HTR-8/SVneo (cell line): ENCODE data around the gene CD69.
"Not testable (repeated sequence)": the region's sequence is repeated elsewhere in the genome, so short reads cannot be mapped to it uniquely, and the experiment has no call there.

Experiments
- DNase-seq: peaks from one replicate; pipeline ENCODE4 v3.0.0; 2011; ENCODE audit warnings: low spot score, mixed read lengths; ENCODE audit not compliant: insufficient read length
- FAIRE-seq: peaks from 2 replicates; lab custom pipeline; 2011; peaks lifted over from hg19 to GRCh38; lab: Jason Lieb, UNC

The CD69 gene

DNA sequence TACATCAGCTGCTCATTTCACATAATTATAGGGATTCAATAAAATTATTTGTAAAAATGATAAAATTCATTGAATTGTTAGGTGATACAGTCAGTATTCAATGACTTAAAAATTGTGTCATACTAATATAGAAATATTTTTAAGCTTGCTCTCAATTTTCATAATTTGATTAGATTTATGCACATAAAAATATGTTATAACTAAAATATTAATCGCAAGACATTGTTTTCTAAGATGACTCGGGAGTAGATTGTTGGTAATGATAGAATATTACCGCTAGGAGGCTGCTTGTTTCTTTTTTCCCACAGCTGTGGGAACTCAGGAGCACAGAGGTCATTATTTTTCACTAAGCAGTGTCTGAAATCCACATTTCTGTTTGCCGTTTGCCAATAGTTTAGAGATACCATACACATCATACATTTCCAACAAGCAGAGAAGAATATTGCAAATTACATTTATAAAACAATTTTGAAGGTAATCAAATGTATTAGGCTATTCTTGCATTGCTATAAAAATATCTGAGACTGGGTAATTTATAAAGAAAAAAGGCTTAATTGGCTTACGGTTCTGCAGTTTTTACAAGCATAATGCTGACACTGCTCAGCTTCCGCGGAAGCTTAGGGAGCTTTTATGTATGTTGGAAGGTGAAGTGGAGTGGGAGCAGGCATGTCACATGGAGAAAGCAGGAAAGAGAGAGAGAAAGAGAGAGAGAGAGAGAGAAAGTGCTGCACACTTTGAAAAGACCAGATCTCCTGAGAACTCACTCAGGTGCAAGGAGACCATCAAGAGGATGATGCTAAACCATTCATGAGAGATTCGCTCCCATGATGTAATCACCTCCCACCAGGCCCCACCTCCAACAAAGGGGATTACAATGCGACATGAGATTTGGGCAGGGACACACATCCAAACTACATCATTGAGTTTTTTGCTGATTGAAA is 9.2 kb downstream of the CD69 start:
- FAIRE-seq (no peak), DNase-seq (peak; percentile 10)

DNA sequence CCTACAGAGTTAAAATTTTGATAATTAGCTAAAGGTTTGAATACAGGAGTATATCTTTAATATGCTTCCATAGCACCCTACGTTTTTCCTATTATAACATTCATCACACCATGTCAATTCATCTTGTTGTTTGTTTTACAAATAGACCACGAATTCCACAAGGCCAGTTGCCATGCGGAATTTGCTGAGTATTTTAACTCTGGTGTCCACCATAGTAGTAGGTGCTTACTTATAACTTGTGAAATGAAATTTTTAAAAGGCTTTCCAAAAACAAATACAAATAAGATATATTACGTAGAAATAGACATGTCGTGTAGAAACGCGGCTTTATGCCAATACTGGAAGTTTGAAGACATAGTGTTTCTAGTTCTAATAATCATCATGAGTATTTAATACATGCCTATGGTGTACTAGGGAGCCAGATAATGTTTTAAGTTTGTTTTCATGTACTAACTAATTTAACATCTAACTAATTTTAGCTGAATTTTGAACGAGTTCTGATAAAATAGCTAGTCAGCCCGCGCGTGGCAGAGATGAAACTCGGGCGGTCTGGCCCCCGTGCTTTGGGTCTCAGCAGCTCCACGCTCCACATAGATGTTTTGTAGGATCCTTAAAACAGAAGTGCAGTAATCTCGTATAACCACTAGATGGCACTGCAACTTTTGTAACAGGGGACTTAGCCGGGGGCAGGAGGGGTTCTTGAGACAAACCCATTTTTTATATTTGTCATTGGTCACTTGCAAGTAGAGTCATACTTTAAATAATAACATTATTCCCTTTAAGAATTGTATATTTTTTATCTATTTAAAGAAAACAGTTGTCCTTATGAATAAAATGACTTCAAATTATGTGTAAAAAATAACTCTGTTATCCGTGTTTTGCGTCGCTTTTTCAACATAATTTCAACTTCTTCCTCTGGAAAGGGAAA is 10.2 kb downstream of the CD69 start:
- peak; percentile 56 for DNase-seq

GRCh38 chr12:9749640-9750039 is 11.1 kb downstream of the CD69 start:
- DNase-seq (no peak), FAIRE-seq (no peak)

More for the DNA sequence above, 10.2 kb downstream of the CD69 start:
- no peak for FAIRE-seq

- no peak for FAIRE-seq
- no peak for DNase-seq
Measured at GRCh38 chr12:9745199-9745598, 15.5 kb downstream of the CD69 start.

- FAIRE-seq (no peak), DNase-seq (no peak)
Measured at GRCh38 chr12:9742661-9743060, 18.0 kb downstream of the CD69 start.

DNA sequence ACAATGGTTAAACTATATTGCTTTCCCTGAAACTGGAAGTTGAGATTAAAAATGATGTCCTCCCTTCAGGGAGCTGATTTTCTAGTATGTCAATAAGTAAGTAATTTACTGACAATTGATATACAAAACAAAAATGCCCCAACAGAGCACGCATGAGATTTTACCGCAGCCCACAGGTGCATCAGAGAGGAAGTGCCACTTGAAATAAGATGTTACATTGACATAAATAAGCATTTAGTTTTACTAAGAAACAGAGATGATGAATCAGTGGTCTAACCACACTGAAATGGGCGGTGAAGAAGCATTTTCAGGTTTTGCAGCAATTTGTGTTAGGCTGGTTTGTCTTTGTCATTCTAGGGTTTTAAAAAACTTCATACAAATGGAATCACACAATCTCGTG is 19.0 kb downstream of the CD69 start:
- DNase-seq (no peak), FAIRE-seq (no peak)

- FAIRE-seq (no peak), DNase-seq (no peak)
Measured at GRCh38 chr12:9740106-9740750, 20.5 kb downstream of the CD69 start.

GRCh38 chr12:9739404-9740105 is 21.1 kb downstream of the CD69 start:
- not testable (repeated sequence) for DNase-seq

DNA sequence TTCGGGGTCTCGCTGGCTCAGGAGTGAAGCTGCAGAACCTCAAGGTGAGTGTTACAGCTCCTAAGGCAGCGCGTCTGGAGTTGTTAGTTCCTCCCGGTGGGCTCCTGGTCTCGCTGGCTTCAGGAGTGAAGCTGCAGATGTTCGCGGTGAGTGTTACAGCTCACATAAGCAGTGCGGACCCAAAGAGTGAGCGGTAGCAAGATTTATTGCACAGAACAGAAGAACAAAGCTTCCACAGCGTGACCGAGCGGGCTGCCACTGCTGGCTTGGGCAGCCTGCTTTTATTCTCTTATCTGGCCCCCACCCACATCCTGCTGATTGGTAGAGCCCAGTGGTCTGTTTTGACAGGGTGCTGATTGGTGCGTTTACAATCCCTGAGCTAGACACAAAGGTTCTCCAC is 21.8 kb downstream of the CD69 start:
- not testable (repeated sequence) for DNase-seq, FAIRE-seq

More at GRCh38 chr12:9739404-9740105, 21.1 kb downstream of the CD69 start:
- not testable (repeated sequence) for FAIRE-seq

GRCh38 chr12:9736936-9737705 is 23.6 kb downstream of the CD69 start:
- DNase-seq (no peak), FAIRE-seq (no peak)

- DNase-seq (no peak), FAIRE-seq (no peak)
Measured at GRCh38 chr12:9735601-9736000, 25.1 kb downstream of the CD69 start.

GRCh38 chr12:9732921-9733461 is 27.7 kb downstream of the CD69 start, which contains the start of gene CLECL1:
TSS of gene CLECL1 (minus strand) at chr12:9733097.
- DNase-seq (no peak), FAIRE-seq (no peak)

GRCh38 chr12:9731797-9732196 is 28.9 kb downstream of the CD69 start:
- no peak for FAIRE-seq

DNA sequence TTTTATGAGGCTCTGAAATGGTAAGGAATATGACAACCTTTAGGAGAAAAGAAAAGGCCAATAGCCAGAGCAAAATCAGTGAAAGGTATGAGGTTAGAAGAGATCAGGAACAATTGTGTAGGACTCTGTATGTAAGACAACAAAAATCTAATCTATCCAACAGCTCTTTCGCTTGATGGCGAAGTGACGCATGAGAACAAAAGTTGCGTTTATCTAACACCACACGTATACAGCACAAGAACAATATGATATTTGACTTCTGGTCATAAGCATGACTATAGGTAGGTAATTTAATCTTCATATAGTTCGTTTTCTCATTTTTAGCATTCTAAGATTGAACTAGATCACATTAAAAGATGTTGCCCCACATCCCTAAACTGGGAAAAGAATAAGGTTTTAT is 29.3 kb downstream of the CD69 start:
- DNase-seq (no peak), FAIRE-seq (no peak)

More at GRCh38 chr12:9731797-9732196, 28.9 kb downstream of the CD69 start:
- no peak for DNase-seq

- FAIRE-seq (no peak), DNase-seq (no peak)
Measured at GRCh38 chr12:9730591-9730990, 30.1 kb downstream of the CD69 start.

- DNase-seq (no peak), FAIRE-seq (no peak)
Measured at GRCh38 chr12:9730011-9730410, 30.7 kb downstream of the CD69 start.

DNA sequence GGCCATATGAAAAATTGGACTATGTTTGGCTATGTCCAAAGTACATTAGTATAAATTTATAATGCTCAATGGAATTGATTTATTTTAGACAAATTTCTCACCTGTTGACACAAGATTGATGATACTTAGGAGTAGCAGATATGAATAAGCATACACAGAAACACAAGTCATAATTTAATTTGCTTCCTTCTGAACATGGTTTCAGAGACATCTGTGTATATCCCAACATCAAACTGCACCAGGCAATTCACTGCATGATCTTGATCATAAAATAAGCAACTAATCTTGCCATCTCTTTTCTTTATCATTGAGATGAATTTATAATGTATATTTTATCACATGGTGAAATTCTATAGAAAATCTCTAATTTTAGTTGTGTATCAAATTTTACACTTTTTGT is 31.6 kb downstream of the CD69 start:
- DNase-seq: no peak
- FAIRE-seq: no peak

DNA sequence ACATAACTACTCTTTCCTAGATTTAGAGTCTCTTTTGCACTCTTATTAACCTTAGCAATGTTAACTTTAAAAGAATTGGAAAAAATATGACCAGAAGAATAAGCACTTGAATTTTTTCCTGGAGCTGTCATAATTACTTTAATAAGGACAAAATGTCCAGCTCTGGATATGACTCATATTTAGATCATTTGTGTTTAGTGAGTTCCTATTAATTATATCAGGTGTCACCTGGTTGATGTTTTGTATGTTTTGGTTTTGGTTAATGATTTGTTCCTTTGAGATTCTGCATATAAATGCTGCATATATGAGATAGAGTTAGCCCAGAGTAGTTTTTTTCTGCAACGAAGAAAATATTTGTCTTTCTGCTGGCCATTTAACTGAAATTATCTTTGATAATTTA is 32.9 kb downstream of the CD69 start:
- no peak for DNase-seq
- FAIRE-seq: no peak
